GM23338 (cell line): Measurements from ENCODE around the gene ADAMTSL4. TPM values are rescaled to one million over a fixed set of nuclear protein-coding genes. Genes with fewer than 3 reads are reported as not detected.

Source experiments
- ATAC-seq: fragments of 200-7000 bp; cut with Tn5 transposase; 3 replicates; pipeline ENCODE4 v1.9.1; 2020
- DNase-seq: peaks from one replicate; pipeline ENCODE4 v3.0.0-alpha.2; 2015; ENCODE audit warnings: low spot score
- H2AFZ ChIP-seq: fragments of 200-600 bp; sonication (generic); 2 replicates; pipeline ENCODE4 v1.8.0; 2016; ENCODE audit warnings: antibody characterized with exemption, mild to moderate bottlenecking, moderate library complexity
- H3F3A ChIP-seq: fragments of 200-600 bp; sonication (generic); replicated peaks from 2 replicates; pipeline ENCODE4 v1.8.0; 2017; ENCODE audit warnings: antibody characterized with exemption, mixed run types, low read depth
- H3K27ac ChIP-seq: fragments of 200-600 bp; sonication (generic); 2 replicates; pipeline ENCODE4 v1.6.1; 2016; ENCODE audit warnings: low read depth
- H3K27me3 ChIP-seq: fragments of 200-600 bp; sonication (generic); 2 replicates; pipeline ENCODE4 v1.8.0; 2016; ENCODE audit warnings: mild to moderate bottlenecking, mixed run types, moderate library complexity; ENCODE audit not compliant: insufficient read depth
- H3K36me3 ChIP-seq: fragments of 200-600 bp; sonication (generic); 2 replicates; pipeline ENCODE4 v1.8.0; 2016; ENCODE audit warnings: mild to moderate bottlenecking; ENCODE audit not compliant: insufficient read depth
- H3K4me1 ChIP-seq: fragments of 200-600 bp; sonication (generic); 2 replicates; pipeline ENCODE4 v1.8.0; 2016; ENCODE audit warnings: mild to moderate bottlenecking, moderate library complexity; ENCODE audit not compliant: insufficient read depth
- H3K4me2 ChIP-seq: fragments of 200-600 bp; sonication (generic); 2 replicates; pipeline ENCODE4 v1.7.1; 2017; ENCODE audit warnings: mixed run types
- H3K4me3 ChIP-seq: fragments of 200-600 bp; sonication (generic); 2 replicates; pipeline ENCODE4 v1.6.1; 2016; ENCODE audit warnings: mixed run types
- H3K79me2 ChIP-seq: fragments of 200-600 bp; sonication (generic); replicated peaks from 2 replicates; pipeline ENCODE4 v1.8.0; 2017; ENCODE audit warnings: mild to moderate bottlenecking; ENCODE audit not compliant: insufficient read depth
- H3K9me2 ChIP-seq: fragments of 200-600 bp; sonication (generic); 2 replicates; pipeline ENCODE4 v1.8.0; 2017; ENCODE audit not compliant: insufficient read depth
- H4K20me1 ChIP-seq: fragments of 200-600 bp; sonication (generic); replicated peaks from 2 replicates; pipeline ENCODE4 v1.8.0; 2017; ENCODE audit warnings: mild to moderate bottlenecking; ENCODE audit not compliant: insufficient read depth
- H3K27ac Mint-ChIP-seq: 2 replicates; pipeline ENCODE4 v1.8.0; 2020; ENCODE audit warnings: inconsistent platforms, mild to moderate bottlenecking, moderate library complexity, mixed read lengths
- H3K27me3 Mint-ChIP-seq: 3 replicates; pipeline ENCODE4 v1.8.0; 2022; ENCODE audit warnings: low read depth, mild to moderate bottlenecking, moderate library complexity, mixed read lengths, inconsistent platforms; ENCODE audit not compliant: insufficient read depth, poor library complexity
- H3K36me3 Mint-ChIP-seq: 3 replicates; pipeline ENCODE4 v1.8.0; 2021; ENCODE audit warnings: low read depth, mild to moderate bottlenecking, inconsistent platforms, moderate library complexity, mixed read lengths
- H3K4me1 Mint-ChIP-seq: 3 replicates; pipeline ENCODE4 v1.8.0; 2020; ENCODE audit warnings: mild to moderate bottlenecking, inconsistent platforms, mixed read lengths
- H3K4me3 Mint-ChIP-seq: 3 replicates; pipeline ENCODE4 v1.8.0; 2021; ENCODE audit warnings: moderate library complexity, mild to moderate bottlenecking, inconsistent platforms, mixed read lengths
- H3K9me3 Mint-ChIP-seq: 3 replicates; pipeline ENCODE4 v1.8.0; 2020; ENCODE audit warnings: moderate library complexity, mild to moderate bottlenecking, inconsistent platforms, mixed read lengths
- CTCF ChIP-seq, 2 experiments: fragments of 200-600 bp in 1 of 2; sonication (generic) in 1 of 2; conservative IDR thresholded peaks; 2 replicates each; pipeline versions ENCODE4 v1.5.1 to v1.6.1; 2016 to 2017; ENCODE audit warnings: antibody characterized with exemption in 2 of 2, low read depth in 2 of 2, mild to moderate bottlenecking in 2 of 2, moderate library complexity in 1 of 2
- EZH2phosphoT487 ChIP-seq: fragments of 200-600 bp; sonication (generic); IDR thresholded peaks from one replicate; pipeline ENCODE4 v1.8.1; 2018; ENCODE audit warnings: antibody characterized with exemption; ENCODE audit not compliant: unreplicated experiment
- JUNB ChIP-seq: IDR thresholded peaks from one replicate; pipeline ENCODE4 v1.6.1; 2016; ENCODE audit warnings: antibody characterized with exemption; ENCODE audit not compliant: unreplicated experiment
- REST ChIP-seq: IDR thresholded peaks from one replicate; pipeline ENCODE4 v1.6.1; 2018; ENCODE audit warnings: antibody characterized with exemption; ENCODE audit not compliant: unreplicated experiment
- STAT1 ChIP-seq: IDR thresholded peaks from one replicate; pipeline ENCODE4 v1.6.1; 2016; ENCODE audit warnings: antibody characterized with exemption; ENCODE audit not compliant: unreplicated experiment
- ZNF114 ChIP-seq: fragments of 250-450 bp; sonication (Bioruptor Pico); IDR thresholded peaks from 2 replicates; pipeline ENCODE4 v1.5.0; 2020; ENCODE audit warnings: mild to moderate bottlenecking, moderate library complexity
- polyA plus RNA-seq: library from polyadenylated mRNA; unstranded; fragments of >200 nt; fragmentation: Nextera tagmentation; extraction: Ambion mirVana; gene quantifications from 2 replicates; pipeline ENCODE4 v1.2.1, GENCODE V29; 2016
- total RNA-seq: library from RNA; depleted of rRNA; stranded (reverse); fragments of >200 nt; shearing (Covaris generic); gene quantifications from 2 replicates; pipeline ENCODE4 v1.2.3, GENCODE V29; 2014

The ADAMTSL4 gene
- total and polyA plus RNA-seq, 2 experiments from 2014 or later = 5.3 to 5.8 TPM

- TF ChIP-seq STAT1 = no peak
- no peak for TF ChIP-seq JUNB
- no peak for TF ChIP-seq REST
- TF ChIP-seq EZH2phosphoT487 = no peak
These were observed 33.1 kb upstream of the ADAMTSL4 start (continued) for GRCh38 chr1:150516050-150516591.

GRCh38 chr1:150516616-150517015 lies 32.6 kb upstream of the ADAMTSL4 start:
- H3K9me2 ChIP-seq = no peaks in the 10 kb centered on the region
- Mint-ChIP-seq H3K4me1 (peaks cover 8% of the 10 kb centered on the region), H3K36me3 (peaks cover 5% of the 10 kb centered on the region; the same call in 1 of the 3 replicates), H3K9me3 (no peaks in the 10 kb centered on the region; the same call in 2 of the 3 replicates), H3K4me3 (peak overlapping the region; percentile 91), H3K27me3 (peaks cover 20% of the 10 kb centered on the region), H3K27ac (peak overlapping the region; percentile 42; the same call in 1 of the 2 replicates)
- H2AFZ ChIP-seq = peak overlapping the region; percentile 93
- no peaks in the 10 kb centered on the region for H3K27me3 ChIP-seq
- H3K4me1 ChIP-seq = peaks cover 7% of the 10 kb centered on the region; the same call in 1 of the 2 replicates
- no peak overlapping the region for H3K27ac ChIP-seq
- peak overlapping the region; percentile 81 for H3K4me3 ChIP-seq
- H4K20me1 ChIP-seq = no peaks in the 10 kb centered on the region
- H3F3A ChIP-seq = 0 out of 2 replicates have a peak, but pooled peaks cover 17% of the 10 kb centered on the region
- H3K36me3 ChIP-seq = no peaks in the 10 kb centered on the region
- DNase-seq = peak; percentile 19
- TF ChIP-seq REST (no peak), CTCF (conservative IDR thresholded peaks at IDR 0.05; ENCODE audit: low read depth in 2 of 2) (peak in 1 of 2 experiments; percentile 46; a peak in 3 of 4 replicates), ZNF114 (CRISPR knock-in tag) (no peak), EZH2phosphoT487 (no peak)
- ATAC-seq = no peak
- no peaks in the 10 kb centered on the region for H3K79me2 ChIP-seq
- H3K4me2 ChIP-seq = peak overlapping the region; percentile 91
